GM23338 (cell line): ENCODE results near the gene BSND. TPM values are rescaled to one million over a fixed set of nuclear protein-coding genes. Genes with fewer than 3 reads are reported as not detected.
A peak's percentile ranks its signal among the peaks of the same experiment; 100 is the strongest.

Experiments used
- ATAC-seq: fragments of 200-7000 bp; cut with Tn5 transposase; 3 replicates; pipeline ENCODE4 v1.9.1; 2020
- DNase-seq: peaks from one replicate; pipeline ENCODE4 v3.0.0-alpha.2; 2015; ENCODE audit warnings: low spot score
- H2AFZ ChIP-seq: fragments of 200-600 bp; sonication (generic); 2 replicates; pipeline ENCODE4 v1.8.0; 2016; ENCODE audit warnings: antibody characterized with exemption, mild to moderate bottlenecking, moderate library complexity
- H3F3A ChIP-seq: fragments of 200-600 bp; sonication (generic); replicated peaks from 2 replicates; pipeline ENCODE4 v1.8.0; 2017; ENCODE audit warnings: antibody characterized with exemption, mixed run types, low read depth
- H3K27ac ChIP-seq: fragments of 200-600 bp; sonication (generic); 2 replicates; pipeline ENCODE4 v1.6.1; 2016; ENCODE audit warnings: low read depth
- H3K27me3 ChIP-seq: fragments of 200-600 bp; sonication (generic); 2 replicates; pipeline ENCODE4 v1.8.0; 2016; ENCODE audit warnings: mild to moderate bottlenecking, mixed run types, moderate library complexity; ENCODE audit not compliant: insufficient read depth
- H3K36me3 ChIP-seq: fragments of 200-600 bp; sonication (generic); 2 replicates; pipeline ENCODE4 v1.8.0; 2016; ENCODE audit warnings: mild to moderate bottlenecking; ENCODE audit not compliant: insufficient read depth
- H3K4me1 ChIP-seq: fragments of 200-600 bp; sonication (generic); 2 replicates; pipeline ENCODE4 v1.8.0; 2016; ENCODE audit warnings: mild to moderate bottlenecking, moderate library complexity; ENCODE audit not compliant: insufficient read depth
- H3K4me2 ChIP-seq: fragments of 200-600 bp; sonication (generic); 2 replicates; pipeline ENCODE4 v1.7.1; 2017; ENCODE audit warnings: mixed run types
- H3K4me3 ChIP-seq: fragments of 200-600 bp; sonication (generic); 2 replicates; pipeline ENCODE4 v1.6.1; 2016; ENCODE audit warnings: mixed run types
- H3K79me2 ChIP-seq: fragments of 200-600 bp; sonication (generic); replicated peaks from 2 replicates; pipeline ENCODE4 v1.8.0; 2017; ENCODE audit warnings: mild to moderate bottlenecking; ENCODE audit not compliant: insufficient read depth
- H3K9me2 ChIP-seq: fragments of 200-600 bp; sonication (generic); 2 replicates; pipeline ENCODE4 v1.8.0; 2017; ENCODE audit not compliant: insufficient read depth
- H4K20me1 ChIP-seq: fragments of 200-600 bp; sonication (generic); replicated peaks from 2 replicates; pipeline ENCODE4 v1.8.0; 2017; ENCODE audit warnings: mild to moderate bottlenecking; ENCODE audit not compliant: insufficient read depth
- H3K27ac Mint-ChIP-seq: 2 replicates; pipeline ENCODE4 v1.8.0; 2020; ENCODE audit warnings: inconsistent platforms, mild to moderate bottlenecking, moderate library complexity, mixed read lengths
- H3K27me3 Mint-ChIP-seq: 3 replicates; pipeline ENCODE4 v1.8.0; 2022; ENCODE audit warnings: low read depth, mild to moderate bottlenecking, moderate library complexity, mixed read lengths, inconsistent platforms; ENCODE audit not compliant: insufficient read depth, poor library complexity
- H3K36me3 Mint-ChIP-seq: 3 replicates; pipeline ENCODE4 v1.8.0; 2021; ENCODE audit warnings: low read depth, mild to moderate bottlenecking, inconsistent platforms, moderate library complexity, mixed read lengths
- H3K4me1 Mint-ChIP-seq: 3 replicates; pipeline ENCODE4 v1.8.0; 2020; ENCODE audit warnings: mild to moderate bottlenecking, inconsistent platforms, mixed read lengths
- H3K4me3 Mint-ChIP-seq: 3 replicates; pipeline ENCODE4 v1.8.0; 2021; ENCODE audit warnings: moderate library complexity, mild to moderate bottlenecking, inconsistent platforms, mixed read lengths
- H3K9me3 Mint-ChIP-seq: 3 replicates; pipeline ENCODE4 v1.8.0; 2020; ENCODE audit warnings: moderate library complexity, mild to moderate bottlenecking, inconsistent platforms, mixed read lengths
- CTCF ChIP-seq, 2 experiments: fragments of 200-600 bp in 1 of 2; sonication (generic) in 1 of 2; conservative IDR thresholded peaks; 2 replicates each; pipeline versions ENCODE4 v1.5.1 to v1.6.1; 2016 to 2017; ENCODE audit warnings: antibody characterized with exemption in 2 of 2, low read depth in 2 of 2, mild to moderate bottlenecking in 2 of 2, moderate library complexity in 1 of 2
- JUNB ChIP-seq: IDR thresholded peaks from one replicate; pipeline ENCODE4 v1.6.1; 2016; ENCODE audit warnings: antibody characterized with exemption; ENCODE audit not compliant: unreplicated experiment
- NANOG ChIP-seq: IDR thresholded peaks from 2 replicates; pipeline ENCODE4 v1.6.1; 2016; ENCODE audit warnings: antibody characterized with exemption, borderline replicate concordance
- POLR2AphosphoS5 ChIP-seq: IDR thresholded peaks from 2 replicates; pipeline ENCODE4 v1.6.1; 2016; ENCODE audit warnings: antibody characterized with exemption, low read depth
- ZNF114 ChIP-seq: fragments of 250-450 bp; sonication (Bioruptor Pico); IDR thresholded peaks from 2 replicates; pipeline ENCODE4 v1.5.0; 2020; ENCODE audit warnings: mild to moderate bottlenecking, moderate library complexity
- polyA plus RNA-seq: library from polyadenylated mRNA; unstranded; fragments of >200 nt; fragmentation: Nextera tagmentation; extraction: Ambion mirVana; gene quantifications from 2 replicates; pipeline ENCODE4 v1.2.1, GENCODE V29; 2016
- total RNA-seq: library from RNA; depleted of rRNA; stranded (reverse); fragments of >200 nt; shearing (Covaris generic); gene quantifications from 2 replicates; pipeline ENCODE4 v1.2.3, GENCODE V29; 2014
- TF ChIP-seq, protein P1 (sequence below): IDR thresholded peaks from one replicate; pipeline ENCODE4 v1.6.1; 2018; ENCODE audit warnings: antibody characterized with exemption; ENCODE audit not compliant: unreplicated experiment
- TF ChIP-seq, protein P2 (sequence below): fragments of 250-450 bp; sonication (Bioruptor Pico); IDR thresholded peaks from 2 replicates; pipeline ENCODE4 v1.5.0; 2020; ENCODE audit warnings: mild to moderate bottlenecking, moderate library complexity

Gene BSND
- total and polyA plus RNA-seq, 2 experiments from 2014 or later = 0.55 to 1.4 TPM

GRCh38 chr1:54995835-54996234, 2.9 kb upstream of the BSND start (continued):
- TF ChIP-seq, protein P1, sequence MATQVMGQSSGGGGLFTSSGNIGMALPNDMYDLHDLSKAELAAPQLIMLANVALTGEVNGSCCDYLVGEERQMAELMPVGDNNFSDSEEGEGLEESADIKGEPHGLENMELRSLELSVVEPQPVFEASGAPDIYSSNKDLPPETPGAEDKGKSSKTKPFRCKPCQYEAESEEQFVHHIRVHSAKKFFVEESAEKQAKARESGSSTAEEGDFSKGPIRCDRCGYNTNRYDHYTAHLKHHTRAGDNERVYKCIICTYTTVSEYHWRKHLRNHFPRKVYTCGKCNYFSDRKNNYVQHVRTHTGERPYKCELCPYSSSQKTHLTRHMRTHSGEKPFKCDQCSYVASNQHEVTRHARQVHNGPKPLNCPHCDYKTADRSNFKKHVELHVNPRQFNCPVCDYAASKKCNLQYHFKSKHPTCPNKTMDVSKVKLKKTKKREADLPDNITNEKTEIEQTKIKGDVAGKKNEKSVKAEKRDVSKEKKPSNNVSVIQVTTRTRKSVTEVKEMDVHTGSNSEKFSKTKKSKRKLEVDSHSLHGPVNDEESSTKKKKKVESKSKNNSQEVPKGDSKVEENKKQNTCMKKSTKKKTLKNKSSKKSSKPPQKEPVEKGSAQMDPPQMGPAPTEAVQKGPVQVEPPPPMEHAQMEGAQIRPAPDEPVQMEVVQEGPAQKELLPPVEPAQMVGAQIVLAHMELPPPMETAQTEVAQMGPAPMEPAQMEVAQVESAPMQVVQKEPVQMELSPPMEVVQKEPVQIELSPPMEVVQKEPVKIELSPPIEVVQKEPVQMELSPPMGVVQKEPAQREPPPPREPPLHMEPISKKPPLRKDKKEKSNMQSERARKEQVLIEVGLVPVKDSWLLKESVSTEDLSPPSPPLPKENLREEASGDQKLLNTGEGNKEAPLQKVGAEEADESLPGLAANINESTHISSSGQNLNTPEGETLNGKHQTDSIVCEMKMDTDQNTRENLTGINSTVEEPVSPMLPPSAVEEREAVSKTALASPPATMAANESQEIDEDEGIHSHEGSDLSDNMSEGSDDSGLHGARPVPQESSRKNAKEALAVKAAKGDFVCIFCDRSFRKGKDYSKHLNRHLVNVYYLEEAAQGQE = no peak
- TF ChIP-seq JUNB = no peak
- TF ChIP-seq NANOG = no peak
- no peak for TF ChIP-seq POLR2AphosphoS5
- TF ChIP-seq ZNF114 = no peak

DNA sequence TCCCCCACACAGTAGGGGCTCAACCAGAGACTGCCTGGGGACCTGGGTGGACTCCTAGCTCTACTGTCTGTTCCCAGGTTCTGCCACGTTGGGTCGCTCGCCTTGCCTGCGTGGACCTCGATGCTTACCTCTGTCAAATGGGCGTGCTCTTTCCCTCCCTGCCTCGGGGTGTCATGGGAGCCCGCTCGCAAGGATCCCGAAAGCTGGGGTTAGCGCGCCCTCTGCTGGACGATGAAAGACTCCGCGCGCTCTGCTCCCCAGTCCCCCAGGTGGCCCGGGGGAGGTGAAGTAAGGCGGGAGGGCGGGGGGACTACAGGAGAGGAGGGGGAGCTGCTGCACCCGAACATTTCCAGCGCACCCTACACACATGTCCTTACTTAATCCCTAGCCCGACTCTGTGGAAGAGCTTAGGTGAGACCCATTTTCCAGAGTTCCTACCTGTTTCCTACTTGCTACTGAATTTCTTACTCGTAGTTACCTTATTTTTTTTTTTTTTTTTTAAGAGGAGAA, 2.3 kb upstream of the BSND start:
- H3K27me3 Mint-ChIP-seq = peaks cover 48% of the 10 kb centered on the region
- H3K36me3 Mint-ChIP-seq = no peaks in the 10 kb centered on the region

More for the DNA sequence above, 2.3 kb upstream of the BSND start:
- Histone ChIP-seq H2AFZ (peak overlapping the region; percentile 96), H4K20me1 (no peaks in the 10 kb centered on the region; the same call in 1 of the 2 replicates), H3K36me3 (no peaks in the 10 kb centered on the region), H3F3A (peaks cover 3% of the 10 kb centered on the region; the same call in 1 of the 2 replicates), H3K4me1 (peaks cover 37% of the 10 kb centered on the region), H3K4me3 (peak overlapping the region; percentile 81), H3K79me2 (no peaks in the 10 kb centered on the region), H3K9me2 (no peaks in the 10 kb centered on the region), H3K27me3 (peaks cover 45% of the 10 kb centered on the region), H3K27ac (no peak overlapping the region), H3K4me2 (peak overlapping the region; percentile 100)
- ATAC-seq (peak; percentile 70), DNase-seq (peak; percentile 95)
- no peaks in the 10 kb centered on the region; the same call in 2 of the 3 replicates for H3K9me3 Mint-ChIP-seq
- H3K4me3 Mint-ChIP-seq = peak overlapping the region; percentile 66
- peaks cover 40% of the 10 kb centered on the region for H3K4me1 Mint-ChIP-seq
- H3K27ac Mint-ChIP-seq = no peak overlapping the region
- peak; percentile 85 to 94 for TF ChIP-seq CTCF (conservative IDR thresholded peaks at IDR 0.05; ENCODE audit: low read depth in 2 of 2)
- TF ChIP-seq, protein P2, sequence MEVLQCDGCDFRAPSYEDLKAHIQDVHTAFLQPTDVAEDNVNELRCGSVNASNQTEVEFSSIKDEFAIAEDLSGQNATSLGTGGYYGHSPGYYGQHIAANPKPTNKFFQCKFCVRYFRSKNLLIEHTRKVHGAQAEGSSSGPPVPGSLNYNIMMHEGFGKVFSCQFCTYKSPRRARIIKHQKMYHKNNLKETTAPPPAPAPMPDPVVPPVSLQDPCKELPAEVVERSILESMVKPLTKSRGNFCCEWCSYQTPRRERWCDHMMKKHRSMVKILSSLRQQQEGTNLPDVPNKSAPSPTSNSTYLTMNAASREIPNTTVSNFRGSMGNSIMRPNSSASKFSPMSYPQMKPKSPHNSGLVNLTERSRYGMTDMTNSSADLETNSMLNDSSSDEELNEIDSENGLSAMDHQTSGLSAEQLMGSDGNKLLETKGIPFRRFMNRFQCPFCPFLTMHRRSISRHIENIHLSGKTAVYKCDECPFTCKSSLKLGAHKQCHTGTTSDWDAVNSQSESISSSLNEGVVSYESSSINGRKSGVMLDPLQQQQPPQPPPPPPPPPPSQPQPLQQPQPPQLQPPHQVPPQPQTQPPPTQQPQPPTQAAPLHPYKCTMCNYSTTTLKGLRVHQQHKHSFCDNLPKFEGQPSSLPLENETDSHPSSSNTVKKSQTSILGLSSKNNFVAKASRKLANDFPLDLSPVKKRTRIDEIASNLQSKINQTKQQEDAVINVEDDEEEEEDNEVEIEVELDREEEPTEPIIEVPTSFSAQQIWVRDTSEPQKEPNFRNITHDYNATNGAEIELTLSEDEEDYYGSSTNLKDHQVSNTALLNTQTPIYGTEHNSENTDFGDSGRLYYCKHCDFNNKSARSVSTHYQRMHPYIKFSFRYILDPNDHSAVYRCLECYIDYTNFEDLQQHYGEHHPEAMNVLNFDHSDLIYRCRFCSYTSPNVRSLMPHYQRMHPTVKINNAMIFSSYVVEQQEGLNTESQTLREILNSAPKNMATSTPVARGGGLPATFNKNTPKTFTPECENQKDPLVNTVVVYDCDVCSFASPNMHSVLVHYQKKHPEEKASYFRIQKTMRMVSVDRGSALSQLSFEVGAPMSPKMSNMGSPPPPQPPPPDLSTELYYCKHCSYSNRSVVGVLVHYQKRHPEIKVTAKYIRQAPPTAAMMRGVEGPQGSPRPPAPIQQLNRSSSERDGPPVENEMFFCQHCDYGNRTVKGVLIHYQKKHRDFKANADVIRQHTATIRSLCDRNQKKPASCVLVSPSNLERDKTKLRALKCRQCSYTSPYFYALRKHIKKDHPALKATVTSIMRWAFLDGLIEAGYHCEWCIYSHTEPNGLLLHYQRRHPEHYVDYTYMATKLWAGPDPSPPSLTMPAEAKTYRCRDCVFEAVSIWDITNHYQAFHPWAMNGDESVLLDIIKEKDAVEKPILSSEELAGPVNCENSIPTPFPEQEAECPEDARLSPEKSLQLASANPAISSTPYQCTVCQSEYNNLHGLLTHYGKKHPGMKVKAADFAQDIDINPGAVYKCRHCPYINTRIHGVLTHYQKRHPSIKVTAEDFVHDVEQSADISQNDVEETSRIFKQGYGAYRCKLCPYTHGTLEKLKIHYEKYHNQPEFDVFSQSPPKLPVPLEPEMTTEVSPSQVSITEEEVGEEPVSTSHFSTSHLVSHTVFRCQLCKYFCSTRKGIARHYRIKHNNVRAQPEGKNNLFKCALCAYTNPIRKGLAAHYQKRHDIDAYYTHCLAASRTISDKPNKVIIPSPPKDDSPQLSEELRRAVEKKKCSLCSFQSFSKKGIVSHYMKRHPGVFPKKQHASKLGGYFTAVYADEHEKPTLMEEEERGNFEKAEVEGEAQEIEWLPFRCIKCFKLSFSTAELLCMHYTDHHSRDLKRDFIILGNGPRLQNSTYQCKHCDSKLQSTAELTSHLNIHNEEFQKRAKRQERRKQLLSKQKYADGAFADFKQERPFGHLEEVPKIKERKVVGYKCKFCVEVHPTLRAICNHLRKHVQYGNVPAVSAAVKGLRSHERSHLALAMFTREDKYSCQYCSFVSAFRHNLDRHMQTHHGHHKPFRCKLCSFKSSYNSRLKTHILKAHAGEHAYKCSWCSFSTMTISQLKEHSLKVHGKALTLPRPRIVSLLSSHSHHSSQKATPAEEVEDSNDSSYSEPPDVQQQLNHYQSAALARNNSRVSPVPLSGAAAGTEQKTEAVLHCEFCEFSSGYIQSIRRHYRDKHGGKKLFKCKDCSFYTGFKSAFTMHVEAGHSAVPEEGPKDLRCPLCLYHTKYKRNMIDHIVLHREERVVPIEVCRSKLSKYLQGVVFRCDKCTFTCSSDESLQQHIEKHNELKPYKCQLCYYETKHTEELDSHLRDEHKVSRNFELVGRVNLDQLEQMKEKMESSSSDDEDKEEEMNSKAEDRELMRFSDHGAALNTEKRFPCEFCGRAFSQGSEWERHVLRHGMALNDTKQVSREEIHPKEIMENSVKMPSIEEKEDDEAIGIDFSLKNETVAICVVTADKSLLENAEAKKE (CRISPR knock-in tag) = no peak
